ENCODE results near the gene TNFAIP8L2. TPM values are rescaled to one million over a fixed set of nuclear protein-coding genes. Genes with fewer than 3 reads are reported as not detected.

The TNFAIP8L2 gene
- total RNA-seq, 1 experiment from 2014 or later = 0.15 TPM

DNA sequence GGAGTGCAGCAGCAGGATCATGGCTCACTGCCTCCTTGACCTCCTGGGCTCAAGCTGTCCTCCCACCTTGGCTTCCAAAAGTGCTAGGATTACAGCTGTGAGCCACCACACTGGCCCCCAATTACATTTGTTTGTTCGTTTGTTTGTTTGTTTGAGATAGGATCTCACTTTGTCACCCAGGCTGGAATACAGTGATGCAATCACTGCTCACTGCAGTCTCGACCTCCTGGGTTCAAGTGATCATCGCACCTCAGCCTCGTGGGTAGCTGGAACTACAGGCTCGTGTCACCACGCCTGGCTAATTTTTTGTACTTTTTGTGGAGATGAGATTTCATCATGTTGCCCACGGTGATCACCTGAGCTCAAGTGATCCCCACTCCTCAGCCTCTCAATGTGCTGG lies 35.6 kb downstream of the TNFAIP8L2 start:
- Mint-ChIP-seq H3K4me3 (no peak overlapping the region), H3K27ac (no peak overlapping the region), H3K4me1 (peaks cover 12% of the 10 kb centered on the region), H3K9me3 (no peaks in the 10 kb centered on the region), H3K36me3 (no peaks in the 10 kb centered on the region; the same call in 1 of the 2 replicates), H3K27me3 (ENCODE audit: low read depth) (no peaks in the 10 kb centered on the region; the same call in 1 of the 2 replicates)
- ChIA-PET POLR2A (no interaction called here), CTCF (no interaction called here)
- ATAC-seq = no peak
- no peak for DNase-seq (ENCODE audit: low spot score)
- TF ChIP-seq KAT7 (CRISPR knock-in tag; IDR thresholded peaks at IDR 0.05; ENCODE audit: borderline replicate concordance) (no peak), GABPB1 (CRISPR knock-in tag; IDR thresholded peaks at IDR 0.05) (peak; percentile 66)

DNA sequence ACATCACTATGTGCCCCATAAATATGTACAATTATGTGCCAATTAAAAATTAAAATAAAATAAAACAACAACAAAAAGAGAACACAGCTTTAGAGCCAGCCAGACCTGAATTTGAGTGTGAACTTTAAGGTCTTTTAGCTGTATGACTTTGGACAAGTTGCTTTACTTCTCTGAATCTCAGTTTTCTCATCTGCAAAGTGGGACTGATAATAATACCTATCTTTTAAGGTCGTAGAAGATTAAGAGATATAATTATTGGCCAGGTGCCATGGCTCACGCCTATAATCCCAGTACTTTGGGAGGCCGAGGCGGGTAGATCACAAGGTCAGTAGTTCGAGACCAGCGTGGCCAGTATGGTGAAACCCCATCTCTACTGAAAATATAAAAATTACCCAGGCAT lies 36.9 kb downstream of the TNFAIP8L2 start:
- no peak for ATAC-seq
- Mint-ChIP-seq H3K36me3 (no peaks in the 10 kb centered on the region; the same call in 1 of the 2 replicates), H3K4me3 (no peak overlapping the region), H3K27me3 (ENCODE audit: low read depth) (no peaks in the 10 kb centered on the region; the same call in 1 of the 2 replicates), H3K9me3 (no peaks in the 10 kb centered on the region), H3K4me1 (peaks cover 18% of the 10 kb centered on the region), H3K27ac (no peak overlapping the region)
- TF ChIP-seq CREM (CRISPR knock-in tag; IDR thresholded peaks at IDR 0.05) (no peak), RORB (CRISPR knock-in tag; IDR thresholded peaks at IDR 0.05) (no peak), NFATC4 (CRISPR knock-in tag; IDR thresholded peaks at IDR 0.05) (no peak), JUN (CRISPR knock-in tag; IDR thresholded peaks at IDR 0.05) (no peak), ATF1 (CRISPR knock-in tag; IDR thresholded peaks at IDR 0.05) (no peak), EMX1 (CRISPR knock-in tag; IDR thresholded peaks at IDR 0.05) (no peak), ZNF121 (CRISPR knock-in tag; IDR thresholded peaks at IDR 0.05) (no peak), ZMAT4 (CRISPR knock-in tag; IDR thresholded peaks at IDR 0.05) (no peak), STAT6 (CRISPR knock-in tag; conservative IDR thresholded peaks at IDR 0.05; ENCODE audit: low read depth) (no peak), FOXK1 (CRISPR knock-in tag; IDR thresholded peaks at IDR 0.05) (no peak), CDX4 (CRISPR knock-in tag; IDR thresholded peaks at IDR 0.05; ENCODE audit: borderline replicate concordance) (no peak), SP1 (CRISPR knock-in tag; conservative IDR thresholded peaks at IDR 0.05) (no peak), RELA (CRISPR knock-in tag; IDR thresholded peaks at IDR 0.05; ENCODE audit: borderline replicate concordance) (no peak), ZNF263 (CRISPR knock-in tag; IDR thresholded peaks at IDR 0.05; ENCODE audit: low read depth) (no peak), NFYB (CRISPR knock-in tag; conservative IDR thresholded peaks at IDR 0.05; ENCODE audit: low read depth) (no peak), NR2C2 (CRISPR knock-in tag; IDR thresholded peaks at IDR 0.05) (no peak), KAT7 (CRISPR knock-in tag; IDR thresholded peaks at IDR 0.05; ENCODE audit: borderline replicate concordance) (no peak)
- TF ChIP-seq, protein P1, sequence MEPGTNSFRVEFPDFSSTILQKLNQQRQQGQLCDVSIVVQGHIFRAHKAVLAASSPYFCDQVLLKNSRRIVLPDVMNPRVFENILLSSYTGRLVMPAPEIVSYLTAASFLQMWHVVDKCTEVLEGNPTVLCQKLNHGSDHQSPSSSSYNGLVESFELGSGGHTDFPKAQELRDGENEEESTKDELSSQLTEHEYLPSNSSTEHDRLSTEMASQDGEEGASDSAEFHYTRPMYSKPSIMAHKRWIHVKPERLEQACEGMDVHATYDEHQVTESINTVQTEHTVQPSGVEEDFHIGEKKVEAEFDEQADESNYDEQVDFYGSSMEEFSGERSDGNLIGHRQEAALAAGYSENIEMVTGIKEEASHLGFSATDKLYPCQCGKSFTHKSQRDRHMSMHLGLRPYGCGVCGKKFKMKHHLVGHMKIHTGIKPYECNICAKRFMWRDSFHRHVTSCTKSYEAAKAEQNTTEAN (CRISPR knock-in tag; IDR thresholded peaks at IDR 0.05) = no peak
- TF ChIP-seq, protein P2, sequence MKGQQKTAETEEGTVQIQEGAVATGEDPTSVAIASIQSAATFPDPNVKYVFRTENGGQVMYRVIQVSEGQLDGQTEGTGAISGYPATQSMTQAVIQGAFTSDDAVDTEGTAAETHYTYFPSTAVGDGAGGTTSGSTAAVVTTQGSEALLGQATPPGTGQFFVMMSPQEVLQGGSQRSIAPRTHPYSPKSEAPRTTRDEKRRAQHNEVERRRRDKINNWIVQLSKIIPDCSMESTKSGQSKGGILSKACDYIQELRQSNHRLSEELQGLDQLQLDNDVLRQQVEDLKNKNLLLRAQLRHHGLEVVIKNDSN (CRISPR knock-in tag; IDR thresholded peaks at IDR 0.05) = no peak
- ChIA-PET CTCF (interaction anchor here (0.6 to 1.1 kb wide), 3 partner anchors 28 to 93 kb away, joined by 3 to 4 read pairs (median 3); no protein-coding TSS in a partner anchor), POLR2A (no interaction called here)
- no peak for DNase-seq (ENCODE audit: low spot score)

Measured in WTC11 (cell line).